GM23338 (cell line): Measurements from ENCODE around the gene MAP6D1.

Experiments used
- CREB1 ChIP-seq: fragments of 250-450 bp; sonication (Bioruptor Pico); IDR thresholded peaks from 2 replicates; pipeline ENCODE4 v1.5.0; 2020; ENCODE audit warnings: low read depth, mild to moderate bottlenecking, moderate library complexity
- ETS1 ChIP-seq: IDR thresholded peaks from 2 replicates; pipeline ENCODE4 v1.6.1; 2016; ENCODE audit warnings: antibody characterized with exemption
- EZH2 ChIP-seq: fragments of 200-600 bp; sonication (generic); IDR thresholded peaks from one replicate; pipeline ENCODE4 v1.8.0; 2017; ENCODE audit warnings: antibody characterized with exemption, mild to moderate bottlenecking, low read depth; ENCODE audit not compliant: unreplicated experiment
- EZH2phosphoT487 ChIP-seq: fragments of 200-600 bp; sonication (generic); IDR thresholded peaks from one replicate; pipeline ENCODE4 v1.8.1; 2018; ENCODE audit warnings: antibody characterized with exemption; ENCODE audit not compliant: unreplicated experiment
- JUNB ChIP-seq: IDR thresholded peaks from one replicate; pipeline ENCODE4 v1.6.1; 2016; ENCODE audit warnings: antibody characterized with exemption; ENCODE audit not compliant: unreplicated experiment
- NANOG ChIP-seq: IDR thresholded peaks from 2 replicates; pipeline ENCODE4 v1.6.1; 2016; ENCODE audit warnings: antibody characterized with exemption, borderline replicate concordance
- POLR2AphosphoS5 ChIP-seq: IDR thresholded peaks from 2 replicates; pipeline ENCODE4 v1.6.1; 2016; ENCODE audit warnings: antibody characterized with exemption, low read depth
- REST ChIP-seq: IDR thresholded peaks from one replicate; pipeline ENCODE4 v1.6.1; 2018; ENCODE audit warnings: antibody characterized with exemption; ENCODE audit not compliant: unreplicated experiment
- ZNF331 ChIP-seq: fragments of 250-450 bp; sonication (Bioruptor Pico); IDR thresholded peaks from 2 replicates; pipeline ENCODE4 v1.5.0; 2020; ENCODE audit warnings: low read depth, mild to moderate bottlenecking, moderate library complexity
- TF ChIP-seq, protein P1 (sequence below), 2 experiments: fragments of 200-600 bp in 1 of 2; sonication (generic) in 1 of 2; conservative IDR thresholded peaks; 2 replicates each; pipeline versions ENCODE4 v1.5.1 to v1.6.1; 2016 to 2017; ENCODE audit warnings: antibody characterized with exemption in 2 of 2, low read depth in 2 of 2, mild to moderate bottlenecking in 2 of 2, moderate library complexity in 1 of 2

- TF ChIP-seq, protein P1, sequence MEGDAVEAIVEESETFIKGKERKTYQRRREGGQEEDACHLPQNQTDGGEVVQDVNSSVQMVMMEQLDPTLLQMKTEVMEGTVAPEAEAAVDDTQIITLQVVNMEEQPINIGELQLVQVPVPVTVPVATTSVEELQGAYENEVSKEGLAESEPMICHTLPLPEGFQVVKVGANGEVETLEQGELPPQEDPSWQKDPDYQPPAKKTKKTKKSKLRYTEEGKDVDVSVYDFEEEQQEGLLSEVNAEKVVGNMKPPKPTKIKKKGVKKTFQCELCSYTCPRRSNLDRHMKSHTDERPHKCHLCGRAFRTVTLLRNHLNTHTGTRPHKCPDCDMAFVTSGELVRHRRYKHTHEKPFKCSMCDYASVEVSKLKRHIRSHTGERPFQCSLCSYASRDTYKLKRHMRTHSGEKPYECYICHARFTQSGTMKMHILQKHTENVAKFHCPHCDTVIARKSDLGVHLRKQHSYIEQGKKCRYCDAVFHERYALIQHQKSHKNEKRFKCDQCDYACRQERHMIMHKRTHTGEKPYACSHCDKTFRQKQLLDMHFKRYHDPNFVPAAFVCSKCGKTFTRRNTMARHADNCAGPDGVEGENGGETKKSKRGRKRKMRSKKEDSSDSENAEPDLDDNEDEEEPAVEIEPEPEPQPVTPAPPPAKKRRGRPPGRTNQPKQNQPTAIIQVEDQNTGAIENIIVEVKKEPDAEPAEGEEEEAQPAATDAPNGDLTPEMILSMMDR (conservative IDR thresholded peaks at IDR 0.05; ENCODE audit: low read depth in 2 of 2) = no peak
- TF ChIP-seq REST (no peak), POLR2AphosphoS5 (no peak), CREB1 (CRISPR knock-in tag) (no peak), EZH2 (no peak), EZH2phosphoT487 (no peak), JUNB (no peak), ZNF331 (CRISPR knock-in tag) (no peak), ETS1 (no peak), NANOG (no peak)
Measured at GRCh38 chr3:183796372-183796771, 29.0 kb downstream of the MAP6D1 start.
